GM03348 (cell line): ENCODE measurements around the gene CD200.
"Not testable (repeated sequence)": the region's sequence is repeated elsewhere in the genome, so short reads cannot be mapped to it uniquely, and the experiment has no call there.

Experiments used
- DNase-seq: peaks from one replicate; pipeline ENCODE4 v3.0.0; 2012; ENCODE audit warnings: low spot score

Gene CD200

DNA sequence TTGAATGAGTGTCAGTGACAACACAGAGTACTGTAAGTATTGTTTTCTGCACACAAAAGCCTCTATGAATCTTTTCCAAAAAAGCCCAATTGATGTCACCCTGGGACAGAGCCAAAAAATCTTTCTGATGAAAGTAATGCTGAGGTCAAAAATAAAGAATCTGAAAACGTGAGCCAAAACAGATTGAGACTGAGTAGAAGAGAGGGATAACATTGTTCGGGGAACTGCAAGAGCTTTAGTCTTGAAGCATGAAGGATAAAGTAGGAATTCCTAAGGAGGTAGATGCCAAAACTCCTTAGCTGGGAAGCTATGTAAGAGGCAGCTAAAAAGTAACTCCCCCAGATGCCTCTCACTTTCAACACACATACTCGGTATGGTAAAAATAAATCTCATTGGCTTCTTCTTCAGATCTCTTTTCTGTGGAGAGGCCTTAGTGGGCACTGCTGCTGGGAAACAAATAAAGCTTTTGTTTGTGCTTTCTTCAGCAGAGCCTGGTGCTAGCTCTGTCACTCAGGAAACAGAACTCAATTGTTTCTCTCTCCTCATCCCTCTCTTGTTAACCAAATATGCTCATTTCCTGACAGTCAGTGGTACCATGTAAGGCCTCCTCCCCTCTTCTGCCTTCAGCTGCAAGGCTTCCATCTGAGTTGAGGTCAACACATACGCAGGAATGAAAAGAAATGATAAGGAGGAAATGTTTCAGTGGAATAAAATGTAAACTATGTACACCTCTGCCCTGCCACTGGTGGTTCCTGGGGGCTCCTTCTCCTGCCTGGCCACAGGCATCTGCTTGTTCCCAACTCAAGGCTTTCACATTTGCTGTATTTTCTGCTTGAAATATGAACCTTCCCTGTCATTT lies 58.1 kb downstream of the CD200 start:
- DNase-seq = peak; percentile 68

DNA sequence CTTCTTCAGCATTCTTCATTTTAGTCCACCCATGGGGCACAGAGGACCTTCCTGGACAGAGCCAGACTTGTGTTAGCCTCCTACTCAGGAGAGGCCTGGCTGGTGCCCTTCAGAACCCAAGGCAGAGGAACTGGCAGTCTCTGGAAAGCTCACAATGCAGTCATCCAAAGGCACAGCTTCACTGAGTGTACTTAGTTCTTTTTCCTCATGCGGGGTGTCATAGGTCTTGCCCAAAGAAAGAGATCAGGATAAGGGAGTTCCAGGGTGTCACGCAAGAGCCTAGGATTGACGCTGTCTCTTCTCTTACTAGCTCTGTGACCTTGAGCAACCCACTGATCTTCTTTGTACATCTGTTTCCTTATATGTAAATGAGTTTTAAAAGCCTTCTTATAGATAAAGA lies 58.7 kb downstream of the CD200 start:
- no peak for DNase-seq

GRCh38 chr3:112392393-112393359 lies 59.7 kb downstream of the CD200 start:
- DNase-seq = no peak

DNA sequence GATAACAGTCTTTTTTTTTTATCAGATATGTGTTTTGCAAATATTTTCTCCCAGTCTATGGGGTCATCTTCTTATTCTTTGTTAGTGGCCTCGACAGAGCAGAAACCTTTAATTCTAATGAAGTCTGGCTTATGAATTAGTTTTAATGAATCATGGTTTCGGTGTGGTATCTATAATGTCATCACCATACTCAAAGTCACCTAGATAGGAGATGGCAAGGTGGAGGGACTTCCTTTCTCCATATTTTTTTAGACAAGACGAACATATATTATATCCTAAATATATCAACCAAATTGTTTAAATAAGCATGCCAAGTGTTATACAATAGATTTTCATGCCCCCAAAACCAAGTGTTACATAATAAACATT lies 60.4 kb downstream of the CD200 start:
- no peak for DNase-seq

- no peak for DNase-seq
Measured at GRCh38 chr3:112394003-112394640, 61.2 kb downstream of the CD200 start.

DNA sequence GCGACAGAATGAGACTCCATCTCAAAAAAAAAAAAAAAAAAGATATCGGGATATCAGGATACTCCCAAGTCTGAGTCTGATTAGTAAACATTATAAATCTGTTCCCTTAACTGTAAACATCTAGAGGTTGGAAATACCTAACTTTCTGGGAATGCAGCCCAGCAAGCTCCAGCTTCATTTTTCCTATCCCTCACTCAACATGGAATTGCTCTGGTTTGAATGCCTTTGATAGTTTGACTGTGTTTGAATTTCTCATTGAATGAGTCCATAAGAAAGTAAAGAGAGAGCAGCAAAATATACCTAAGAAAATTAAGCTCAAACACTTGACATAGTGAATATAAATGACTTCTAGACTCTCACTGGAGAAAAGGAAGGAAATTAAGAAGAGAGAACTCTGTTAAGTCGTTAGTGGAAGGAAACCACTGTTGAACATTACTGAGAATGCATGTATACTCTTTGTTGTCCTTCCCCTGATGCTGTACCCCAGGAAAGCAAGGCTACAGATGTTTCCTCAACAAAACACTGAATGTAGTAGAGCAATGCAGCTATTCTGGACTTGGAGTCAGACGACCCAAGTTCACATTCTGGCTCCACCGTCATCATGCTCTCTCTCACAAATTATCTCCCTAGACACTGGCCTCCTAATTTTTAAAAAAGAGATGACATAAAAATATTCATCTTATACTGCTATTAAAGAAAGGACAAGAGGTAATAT lies 62.4 kb downstream of the CD200 start:
- no peak for DNase-seq

- DNase-seq = no peak
Measured at GRCh38 chr3:112395896-112396290, 62.9 kb downstream of the CD200 start.

GRCh38 chr3:112397556-112397955 lies 64.6 kb downstream of the CD200 start:
- no peak for DNase-seq

- DNase-seq = no peak
Measured at GRCh38 chr3:112399064-112399463, 66.1 kb downstream of the CD200 start.

- DNase-seq = not testable (repeated sequence)
Measured at GRCh38 chr3:112399554-112399953, 66.6 kb downstream of the CD200 start.

GRCh38 chr3:112400317-112400716 lies 67.4 kb downstream of the CD200 start:
- not testable (repeated sequence) for DNase-seq

GRCh38 chr3:112401617-112402016 lies 68.7 kb downstream of the CD200 start:
- no peak for DNase-seq

- no peak for DNase-seq
Measured at GRCh38 chr3:112403103-112403502, 70.1 kb downstream of the CD200 start.

GRCh38 chr3:112404924-112405549 lies 72.1 kb downstream of the CD200 start:
- DNase-seq = not testable (repeated sequence)

DNA sequence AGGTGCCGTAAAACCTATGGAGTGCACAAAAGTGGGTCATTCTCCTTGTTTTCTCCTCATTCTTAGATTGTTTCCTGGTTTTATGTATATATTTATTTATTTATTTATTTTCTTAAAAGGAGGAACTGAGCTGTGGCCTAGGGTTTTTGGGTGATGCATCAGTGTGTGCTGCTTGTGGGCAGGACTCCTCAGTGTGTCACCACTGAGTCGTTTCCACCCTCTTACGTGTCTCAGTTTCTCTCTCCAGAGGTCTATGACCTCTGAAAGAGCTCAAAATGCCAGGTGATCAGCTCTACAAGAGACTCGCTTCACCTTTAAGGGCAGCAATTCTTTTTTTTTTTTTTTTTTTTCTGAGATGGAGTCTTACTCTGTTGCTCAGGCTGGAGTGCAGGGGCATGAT lies 72.9 kb downstream of the CD200 start:
- DNase-seq = no peak

GRCh38 chr3:112407214-112407887 lies 74.4 kb downstream of the CD200 start:
- DNase-seq = no peak

GRCh38 chr3:112407888-112408702 lies 75.1 kb downstream of the CD200 start:
- DNase-seq = no peak

DNA sequence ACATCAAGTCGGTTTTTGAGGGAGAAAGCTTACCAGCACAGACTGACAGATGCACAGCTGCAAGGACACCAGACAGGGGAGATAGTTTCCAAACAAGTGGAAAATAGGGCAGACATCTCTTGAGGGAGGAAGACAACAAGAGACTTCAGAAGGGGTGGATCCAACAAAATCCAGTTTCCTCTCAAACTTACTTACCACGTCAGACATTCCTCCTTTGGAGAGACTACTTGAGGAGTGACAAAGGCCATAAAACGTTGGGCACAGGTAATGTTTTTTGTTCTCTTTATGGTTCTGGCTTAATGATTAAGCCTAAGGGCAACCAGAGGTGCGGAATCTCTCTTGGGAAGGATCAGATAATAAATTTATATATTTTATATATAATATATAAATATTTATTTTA lies 76.1 kb downstream of the CD200 start:
- DNase-seq = no peak

DNA sequence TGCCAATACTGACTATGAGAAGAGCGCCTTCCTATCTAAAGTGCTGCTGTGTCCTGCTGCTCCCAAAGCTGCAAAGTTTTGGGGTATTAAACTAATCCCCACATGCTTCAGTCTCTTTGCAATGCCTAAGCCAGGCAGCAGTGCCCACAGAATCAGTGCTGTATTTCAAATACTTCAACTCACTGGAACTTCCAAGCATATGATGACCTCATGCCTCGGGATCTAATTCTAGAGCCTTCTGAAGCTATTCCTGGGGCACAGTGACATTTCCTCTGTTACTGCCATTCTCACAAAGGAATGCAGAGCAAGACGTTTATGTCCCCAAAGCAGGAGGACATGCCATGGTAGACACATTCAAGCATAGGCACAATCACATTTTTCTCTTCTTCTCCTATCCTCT lies 78.5 kb downstream of the CD200 start:
- DNase-seq = no peak
